Measurements from ENCODE around the gene NEURL3. TPM values are rescaled to one million over a fixed set of nuclear protein-coding genes. Genes with fewer than 3 reads are reported as not detected.
"Not testable (repeated sequence)": the region's sequence is repeated elsewhere in the genome, so short reads cannot be mapped to it uniquely, and the experiment has no call there.

Gene NEURL3
- total and polyA plus RNA-seq, 2 donors (not counting 1 experiment from before 2014, with no cell fraction given), result not detected

GRCh38 chr2:96499061-96499960, 5.8 kb downstream of the NEURL3 start:
- Histone ChIP-seq H3K79me2 (ENCODE audit: control insufficient read depth, insufficient read depth, low read length) (no peaks in the 10 kb centered on the region), H4K20me1 (ENCODE audit: control insufficient read depth, extremely low read depth, insufficient read depth, low read length) (no peaks in the 10 kb centered on the region), H2AFZ (ENCODE audit: low read length) (no peak overlapping the region), H3K4me2 (ENCODE audit: extremely low read depth, insufficient read depth, low read length) (no peak overlapping the region), H3K9ac (ENCODE audit: insufficient read depth, low read length) (no peak overlapping the region), H3K27ac (ENCODE audit: insufficient read depth, low read length) (no peak overlapping the region), H3K4me1 (ENCODE audit: control insufficient read depth, extremely low read depth, insufficient read depth, low read length) (no peaks in the 10 kb centered on the region), H3K27me3 (ENCODE audit: control insufficient read depth, insufficient read depth, low read length) (peaks cover 43% of the 10 kb centered on the region), H3K9me3 (ENCODE audit: control insufficient read depth, insufficient read depth, low read depth, low read length) (no peaks in the 10 kb centered on the region), H3K4me3 (replicated peaks in 1 of 4; ENCODE audit: control extremely low read depth in 1 of 4, insufficient read depth in 1 of 4, low read depth in 3 of 4, low read length in 4 of 4) (no peak overlapping the region), H3K36me3 (ENCODE audit: control insufficient read depth, insufficient read depth, low read length) (no peaks in the 10 kb centered on the region)
- TF ChIP-seq EZH2 (IDR thresholded peaks at IDR 0.05; ENCODE audit: low read length, missing control alignments) (no peak), CTCF (conservative IDR thresholded peaks at IDR 0.05 in 1 of 2, IDR thresholded peaks at IDR 0.05 in 1 of 2; ENCODE audit: low read depth in 1 of 2, low read length in 2 of 2) (no peak)
- no peak for DNase-seq (ENCODE audit: low read depth in 2 of 2)

GRCh38 chr2:96498611-96499010, 6.5 kb downstream of the NEURL3 start:
- H3K36me3 ChIP-seq (ENCODE audit: control insufficient read depth, insufficient read depth, low read length); H3K27ac ChIP-seq (ENCODE audit: insufficient read depth, low read length); DNase-seq (ENCODE audit: low read depth in 2 of 2); H3K4me2 ChIP-seq (ENCODE audit: extremely low read depth, insufficient read depth, low read length); H3K4me1 ChIP-seq (ENCODE audit: control insufficient read depth, extremely low read depth, insufficient read depth, low read length); H2AFZ ChIP-seq (ENCODE audit: low read length); H4K20me1 ChIP-seq (ENCODE audit: control insufficient read depth, extremely low read depth, insufficient read depth, low read length); H3K79me2 ChIP-seq (ENCODE audit: control insufficient read depth, insufficient read depth, low read length); H3K4me3 ChIP-seq (replicated peaks in 1 of 4; ENCODE audit: control extremely low read depth in 1 of 4, insufficient read depth in 1 of 4, low read depth in 3 of 4, low read length in 4 of 4); H3K9me3 ChIP-seq (ENCODE audit: control insufficient read depth, insufficient read depth, low read depth, low read length); H3K9ac ChIP-seq (ENCODE audit: insufficient read depth, low read length): not testable (repeated sequence)
- H3K27me3 ChIP-seq (ENCODE audit: control insufficient read depth, insufficient read depth, low read length), result peaks cover 43% of the 10 kb centered on the region

DNA sequence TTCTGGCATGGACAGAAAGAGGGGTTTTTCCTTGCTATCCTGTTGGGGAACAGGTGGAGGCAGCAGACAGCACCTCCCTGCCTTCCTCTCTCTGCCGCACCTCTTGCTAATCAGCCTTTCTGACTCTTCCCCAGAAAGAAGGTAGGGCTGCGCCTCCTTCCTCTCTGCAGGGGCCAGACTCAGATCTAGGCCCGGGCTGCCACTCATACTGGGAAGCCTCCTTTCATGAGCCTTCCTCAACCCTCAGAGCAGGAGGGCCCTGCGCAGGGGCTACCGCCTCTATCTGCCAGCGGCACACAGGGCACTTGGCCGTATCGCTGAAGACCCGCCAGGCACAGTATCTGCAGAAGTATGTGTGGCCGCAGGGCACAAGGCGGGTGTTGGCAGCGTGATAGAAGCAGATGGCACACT, 7.1 kb downstream of the NEURL3 start:
- no peaks in the 10 kb centered on the region for H3K9me3 ChIP-seq (ENCODE audit: control insufficient read depth, insufficient read depth, low read depth, low read length)
- TF ChIP-seq CTCF (conservative IDR thresholded peaks at IDR 0.05 in 1 of 2, IDR thresholded peaks at IDR 0.05 in 1 of 2; ENCODE audit: low read depth in 1 of 2, low read length in 2 of 2) (no peak), EZH2 (IDR thresholded peaks at IDR 0.05; ENCODE audit: low read length, missing control alignments) (no peak)
- no peak overlapping the region for H3K9ac ChIP-seq (ENCODE audit: insufficient read depth, low read length)
- no peak for DNase-seq (ENCODE audit: low read depth in 2 of 2)
- H2AFZ ChIP-seq (ENCODE audit: low read length), result no peak overlapping the region
- H3K4me3 ChIP-seq (replicated peaks in 1 of 4; ENCODE audit: control extremely low read depth in 1 of 4, insufficient read depth in 1 of 4, low read depth in 3 of 4, low read length in 4 of 4), result no peak overlapping the region
- no peak overlapping the region for H3K27ac ChIP-seq (ENCODE audit: insufficient read depth, low read length)
- H3K4me2 ChIP-seq (ENCODE audit: extremely low read depth, insufficient read depth, low read length), result no peak overlapping the region
- no peaks in the 10 kb centered on the region for H3K36me3 ChIP-seq (ENCODE audit: control insufficient read depth, insufficient read depth, low read length)
- no peaks in the 10 kb centered on the region for H3K79me2 ChIP-seq (ENCODE audit: control insufficient read depth, insufficient read depth, low read length)
- no peaks in the 10 kb centered on the region for H4K20me1 ChIP-seq (ENCODE audit: control insufficient read depth, extremely low read depth, insufficient read depth, low read length)
- peaks cover 46% of the 10 kb centered on the region for H3K27me3 ChIP-seq (ENCODE audit: control insufficient read depth, insufficient read depth, low read length)
- no peaks in the 10 kb centered on the region for H3K4me1 ChIP-seq (ENCODE audit: control insufficient read depth, extremely low read depth, insufficient read depth, low read length)
